Ishikawa (cell line): ENCODE results near the gene MIPOL1.

Experiments used
- CEBPB ChIP-seq: IDR thresholded peaks from 2 replicates; pipeline ENCODE4 v1.6.1; 2012
- CREB1 ChIP-seq: IDR thresholded peaks from 2 replicates; pipeline ENCODE4 v1.6.1; 2012; ENCODE audit warnings: low read depth
- EP300 ChIP-seq: IDR thresholded peaks from 2 replicates; pipeline ENCODE4 v1.6.1; 2012; ENCODE audit warnings: borderline replicate concordance
- TCF12 ChIP-seq: IDR thresholded peaks from 2 replicates; pipeline ENCODE4 v1.6.1; 2012; ENCODE audit warnings: low read depth
- YY1 ChIP-seq: IDR thresholded peaks from 2 replicates; pipeline ENCODE4 v1.6.1; 2012; ENCODE audit warnings: low read depth
- ZBTB7A ChIP-seq: IDR thresholded peaks from 2 replicates; pipeline ENCODE4 v1.6.1; 2012; ENCODE audit warnings: low read depth
- TF ChIP-seq, protein P1 (sequence below): IDR thresholded peaks from 2 replicates; pipeline ENCODE4 v1.6.1; 2012
- TF ChIP-seq, protein P2 (sequence below): IDR thresholded peaks from 2 replicates; pipeline ENCODE4 v1.6.1; 2012; ENCODE audit warnings: low read depth, mild to moderate bottlenecking

DNA sequence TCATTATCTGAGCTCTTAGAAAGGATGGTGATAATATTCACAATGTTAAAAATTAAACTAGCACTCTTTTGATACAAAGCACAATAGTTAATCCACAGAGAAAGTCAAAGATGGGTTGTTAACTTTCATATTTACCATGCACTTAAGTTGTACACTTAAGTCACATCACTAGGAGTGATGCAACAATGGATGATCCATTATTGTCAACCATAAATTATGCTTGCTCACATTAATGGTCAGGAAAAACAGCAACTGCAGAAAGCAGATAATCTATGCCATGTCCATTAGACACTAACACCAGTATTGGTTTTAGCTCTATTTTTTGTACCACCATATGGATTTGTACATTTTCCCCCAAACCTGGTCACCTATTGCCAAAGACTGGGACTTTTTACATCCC, 201.8 kb downstream of the MIPOL1 start:
- TF ChIP-seq EP300 = no peak
- no peak for TF ChIP-seq ZBTB7A
- TF ChIP-seq, protein P1, sequence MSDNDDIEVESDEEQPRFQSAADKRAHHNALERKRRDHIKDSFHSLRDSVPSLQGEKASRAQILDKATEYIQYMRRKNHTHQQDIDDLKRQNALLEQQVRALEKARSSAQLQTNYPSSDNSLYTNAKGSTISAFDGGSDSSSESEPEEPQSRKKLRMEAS = no peak
- TF ChIP-seq, protein P2, sequence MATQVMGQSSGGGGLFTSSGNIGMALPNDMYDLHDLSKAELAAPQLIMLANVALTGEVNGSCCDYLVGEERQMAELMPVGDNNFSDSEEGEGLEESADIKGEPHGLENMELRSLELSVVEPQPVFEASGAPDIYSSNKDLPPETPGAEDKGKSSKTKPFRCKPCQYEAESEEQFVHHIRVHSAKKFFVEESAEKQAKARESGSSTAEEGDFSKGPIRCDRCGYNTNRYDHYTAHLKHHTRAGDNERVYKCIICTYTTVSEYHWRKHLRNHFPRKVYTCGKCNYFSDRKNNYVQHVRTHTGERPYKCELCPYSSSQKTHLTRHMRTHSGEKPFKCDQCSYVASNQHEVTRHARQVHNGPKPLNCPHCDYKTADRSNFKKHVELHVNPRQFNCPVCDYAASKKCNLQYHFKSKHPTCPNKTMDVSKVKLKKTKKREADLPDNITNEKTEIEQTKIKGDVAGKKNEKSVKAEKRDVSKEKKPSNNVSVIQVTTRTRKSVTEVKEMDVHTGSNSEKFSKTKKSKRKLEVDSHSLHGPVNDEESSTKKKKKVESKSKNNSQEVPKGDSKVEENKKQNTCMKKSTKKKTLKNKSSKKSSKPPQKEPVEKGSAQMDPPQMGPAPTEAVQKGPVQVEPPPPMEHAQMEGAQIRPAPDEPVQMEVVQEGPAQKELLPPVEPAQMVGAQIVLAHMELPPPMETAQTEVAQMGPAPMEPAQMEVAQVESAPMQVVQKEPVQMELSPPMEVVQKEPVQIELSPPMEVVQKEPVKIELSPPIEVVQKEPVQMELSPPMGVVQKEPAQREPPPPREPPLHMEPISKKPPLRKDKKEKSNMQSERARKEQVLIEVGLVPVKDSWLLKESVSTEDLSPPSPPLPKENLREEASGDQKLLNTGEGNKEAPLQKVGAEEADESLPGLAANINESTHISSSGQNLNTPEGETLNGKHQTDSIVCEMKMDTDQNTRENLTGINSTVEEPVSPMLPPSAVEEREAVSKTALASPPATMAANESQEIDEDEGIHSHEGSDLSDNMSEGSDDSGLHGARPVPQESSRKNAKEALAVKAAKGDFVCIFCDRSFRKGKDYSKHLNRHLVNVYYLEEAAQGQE = no peak
- TF ChIP-seq CEBPB = no peak
- TF ChIP-seq CREB1 = no peak
- no peak for TF ChIP-seq TCF12
- TF ChIP-seq YY1 = no peak
